Panc1 (cell line): ENCODE results near the gene GLRX5. TPM values are rescaled to one million over a fixed set of nuclear protein-coding genes. Genes with fewer than 3 reads are reported as not detected.
A peak's percentile ranks its signal among the peaks of the same experiment; 100 is the strongest.

ENCODE experiments used
- ATAC-seq: fragments of 200-7000 bp; cut with Tn5 transposase; 2 replicates; pipeline ENCODE4 v1.9.1; 2020; ENCODE audit warnings: mild to moderate bottlenecking, moderate library complexity
- BruUV-seq: library from RNA; stranded (reverse); fragments of 400-500 nt; replicated peaks from 2 replicates; lab custom pipeline; 2021; lab: Mats Ljungman, UMichigan
- CTCF ChIA-PET: fragments of 300-600 bp; sonication (Branson Sonifier 250); formaldehyde crosslinking; loops from one replicate; lab custom pipeline; 2022; ENCODE audit warnings: antibody characterized with exemption; lab: Charles Lee
- POLR2A ChIA-PET: fragments of 300-600 bp; sonication (Branson Sonifier 250); formaldehyde crosslinking; loops from one replicate; lab custom pipeline; 2022; ENCODE audit warnings: antibody characterized with exemption; lab: Charles Lee
- DNase-seq: peaks from one replicate; pipeline ENCODE4 v3.0.0-alpha.2; 2010; ENCODE audit warnings: low read depth, low spot score
- H3K27ac ChIP-seq: 2 replicates; pipeline ENCODE4 v1.5.1; 2011; ENCODE audit warnings: mild to moderate bottlenecking, low read length, inconsistent platforms
- H3K27me3 ChIP-seq: fragments of 200-500 bp; sonication (Bioruptor generic); 2 replicates; pipeline ENCODE4 v1.6.0; 2014; ENCODE audit warnings: low read length, inconsistent platforms; ENCODE audit not compliant: control insufficient read depth, insufficient read depth
- H3K36me3 ChIP-seq: fragments of 200-500 bp; sonication (Bioruptor generic); 2 replicates; pipeline ENCODE4 v1.5.1; 2014; ENCODE audit warnings: inconsistent platforms, mild to moderate bottlenecking, low read length, moderate library complexity; ENCODE audit not compliant: control insufficient read depth, insufficient read depth
- H3K4me1 ChIP-seq: 2 replicates; pipeline ENCODE4 v1.5.1; 2011; ENCODE audit warnings: inconsistent platforms, mild to moderate bottlenecking, low read length, moderate library complexity; ENCODE audit not compliant: control insufficient read depth, insufficient read depth
- H3K4me3 ChIP-seq, 2 experiments: 2 replicates each; pipeline ENCODE4 v1.5.1; 2011 to 2012; ENCODE audit warnings: low read depth in 2 of 2, low read length in 2 of 2, mild to moderate bottlenecking in 2 of 2, inconsistent platforms in 1 of 2, moderate library complexity in 1 of 2
- H3K9me3 ChIP-seq: fragments of 200-500 bp; sonication (Bioruptor generic); 2 replicates; pipeline ENCODE4 v1.5.1; 2014; ENCODE audit warnings: low read depth, mild to moderate bottlenecking, inconsistent platforms, low read length, moderate library complexity; ENCODE audit not compliant: control insufficient read depth, insufficient read depth
- CTCF ChIP-seq: fragments of 450-650 bp; IDR thresholded peaks from 2 replicates; pipeline ENCODE4 v1.5.1; 2017; ENCODE audit warnings: mild to moderate bottlenecking
- POLR2AphosphoS5 ChIP-seq: IDR thresholded peaks from 2 replicates; pipeline ENCODE4 v1.6.1; 2012; ENCODE audit warnings: mild to moderate bottlenecking, low read depth, low read length, moderate library complexity
- REST ChIP-seq, 2 experiments: IDR thresholded peaks; 2 replicates each; pipeline ENCODE4 v1.6.1; 2011 to 2012; ENCODE audit warnings: low read depth in 2 of 2, control low read depth in 1 of 2, low read length in 1 of 2, mild to moderate bottlenecking in 1 of 2, moderate library complexity in 1 of 2; ENCODE audit not compliant: insufficient read depth in 1 of 2
- SIN3A ChIP-seq: IDR thresholded peaks from 2 replicates; pipeline ENCODE4 v1.6.1; 2012; ENCODE audit warnings: low read depth, mild to moderate bottlenecking, low read length, moderate library complexity, borderline replicate concordance; ENCODE audit not compliant: insufficient read depth
- TCF7L2 ChIP-seq: IDR thresholded peaks from 2 replicates; pipeline ENCODE4 v1.6.1; 2011; ENCODE audit warnings: mild to moderate bottlenecking, low read depth, low read length, inconsistent platforms
- in situ Hi-C: cut with HindIII; loops from 2 replicates; pipeline ENCODE4 v1.10.0; 2016; ENCODE audit warnings: low sequenced_read_pairs, low pct_unique_long_range_greater_than_20kb
- intact Hi-C: fragments of 100-400 bp; cut with micrococcal nuclease; formaldehyde crosslinking; loops from one replicate; pipeline ENCODE4 v1.10.0; 2022; ENCODE audit not compliant: unreplicated experiment
- total RNA-seq: library from RNA; stranded (reverse); gene quantifications from one replicate; pipeline ENCODE4 v1.2.1, GENCODE V29; 2021; ENCODE audit not compliant: unreplicated experiment

GLRX5 gene
- total RNA-seq, 1 experiment from 2014 or later = 38.6 TPM

GRCh38 chr14:95527387-95528002 is 7.4 kb upstream of the GLRX5 start:
- Histone ChIP-seq H3K36me3 (peaks cover 2% of the 10 kb centered on the region; the same call in 1 of the 2 replicates), H3K4me3 (no peak overlapping the region), H3K27ac (no peak overlapping the region), H3K27me3 (no peaks in the 10 kb centered on the region), H3K9me3 (no peaks in the 10 kb centered on the region), H3K4me1 (peaks cover 41% of the 10 kb centered on the region)
- no TSS peak for BruUV-seq
- ATAC-seq (no peak), DNase-seq (no peak)
- in situ Hi-C loops (no loop called here), intact Hi-C loops (loop anchor here (2.0 kb wide), 1 partner anchor 85 kb away; no protein-coding TSS in a partner anchor)
- ChIA-PET CTCF (interaction anchor here (0.5 to 3.4 kb wide), 5 partner anchors 16 to 923 kb away, joined by 3 to 24 read pairs (median 4); no protein-coding TSS in a partner anchor), POLR2A (no interaction called here)
- TF ChIP-seq SIN3A = no peak
- TF ChIP-seq REST (IDR thresholded peaks at IDR 0.05; ENCODE audit: insufficient read depth in 1 of 2, low read depth in 2 of 2, low read length in 1 of 2) = no peak
- no peak for TF ChIP-seq POLR2AphosphoS5
- peak; percentile 75 for TF ChIP-seq CTCF
- TF ChIP-seq TCF7L2 = no peak

GRCh38 chr14:95529216-95529615 is 5.6 kb upstream of the GLRX5 start:
- TF ChIP-seq SIN3A (no peak), POLR2AphosphoS5 (no peak), REST (IDR thresholded peaks at IDR 0.05; ENCODE audit: insufficient read depth in 1 of 2, low read depth in 2 of 2, low read length in 1 of 2) (no peak), TCF7L2 (no peak), CTCF (no peak)
- no TSS peak for BruUV-seq
- Histone ChIP-seq H3K27ac (no peak overlapping the region), H3K4me3 (no peak overlapping the region), H3K9me3 (no peaks in the 10 kb centered on the region), H3K27me3 (no peaks in the 10 kb centered on the region), H3K4me1 (peaks cover 33% of the 10 kb centered on the region), H3K36me3 (peaks cover 12% of the 10 kb centered on the region)
- in situ Hi-C loops = no loop called here
- POLR2A ChIA-PET = no interaction called here
- DNase-seq (no peak), ATAC-seq (no peak)
- intact Hi-C loops = no loop called here
- CTCF ChIA-PET = no interaction called here
